ENCODE data around the gene DDX25. TPM values are rescaled to one million over a fixed set of nuclear protein-coding genes. Genes with fewer than 3 reads are reported as not detected.

The DDX25 gene
- total and polyA plus RNA-seq, 9 of the 15 experiments (the other 6 are each of a cell fraction or from before 2014, with no cell fraction given) = not detected

DNA sequence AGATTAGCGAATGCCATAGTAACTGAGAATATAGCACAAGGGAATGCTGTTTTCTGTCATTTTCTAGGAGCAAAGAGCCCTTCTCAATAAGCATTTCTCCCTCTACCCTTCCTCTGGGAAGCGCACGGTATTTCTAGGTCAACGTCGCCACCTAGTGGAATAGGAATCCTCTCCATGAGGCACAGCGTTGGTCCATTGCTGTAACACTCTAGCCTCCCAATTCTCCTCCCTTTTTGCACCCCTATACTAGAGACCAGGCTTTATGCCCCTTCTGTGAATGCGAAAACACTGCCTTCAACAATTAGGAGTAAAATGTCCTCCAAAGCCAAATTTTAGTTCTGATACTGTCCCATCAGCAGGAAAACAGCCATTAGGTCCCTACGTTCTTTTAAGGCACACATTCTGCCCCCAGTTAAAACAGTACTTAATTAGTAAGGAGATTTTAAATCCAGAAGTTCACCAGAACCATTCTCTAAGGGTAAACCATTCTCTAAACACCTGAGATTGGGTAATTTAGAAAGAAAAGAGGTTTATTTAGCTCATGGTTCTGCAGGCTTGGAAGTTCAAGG lies 29.7 kb upstream of the DDX25 start:
- Histone ChIP-seq H3K4me2 (ENCODE audit: insufficient read depth, low read length) (peak overlapping the region; percentile 59), H3K79me2 (ENCODE audit: control insufficient read depth, insufficient read depth, low read length) (no peaks in the 10 kb centered on the region), H3K9me3 (replicated peaks; ENCODE audit: control insufficient read depth, insufficient read depth, low read depth, low read length) (no peaks in the 10 kb centered on the region; the same call in 1 of the 2 replicates), H3K27ac (ENCODE audit: extremely low read depth, low read depth, low read length) (no peak overlapping the region; the same call in 2 of the 3 replicates), H3K27me3 (ENCODE audit: control insufficient read depth in 2 of 2, insufficient read depth in 2 of 2, low read length in 2 of 2) (peaks cover 0 to 7% of the 10 kb centered on the region in 2 experiments; a peak in 2 of 5 replicates), H3K4me3 (no peak overlapping the region), H2AFZ (ENCODE audit: low read depth, low read length) (peak overlapping the region; percentile 80), H3K9me1 (ENCODE audit: control insufficient read depth, insufficient read depth, low read length) (no peaks in the 10 kb centered on the region), H3K36me3 (ENCODE audit: control insufficient read depth, insufficient read depth, low read length) (no peaks in the 10 kb centered on the region), H4K20me1 (replicated peaks; ENCODE audit: control insufficient read depth, insufficient read depth, low read length) (no peaks in the 10 kb centered on the region), H3K4me1 (replicated peaks in 1 of 2; ENCODE audit: control insufficient read depth in 2 of 2, insufficient read depth in 2 of 2, low read length in 2 of 2) (peaks cover 0 to 3% of the 10 kb centered on the region in 2 experiments; a peak in 2 of 5 replicates), H3K9ac (ENCODE audit: insufficient read depth in 1 of 2, low read depth in 2 of 2, low read length in 2 of 2) (no peak overlapping the region)
- CTCF ChIA-PET (ENCODE audit: low intra/inter-chr PET ratio) = interaction anchor here (0.6 to 0.7 kb wide), 2 partner anchors 211 to 784 kb away, joined by 3 to 4 read pairs; no protein-coding TSS in a partner anchor
- WGBS (ENCODE audit: insufficient coverage, low coverage, missing lambda C conversion rate) = 10% methylated on average over 8 of the region's 8 CpGs
- intact Hi-C loops (cut with micrococcal nuclease) (loop anchor here (1.0 to 5.0 kb wide), 6 partner anchors 102 to 912 kb away; partner anchors contain the start of gene CHEK1), in situ Hi-C loops (cut with MboI) (loop anchor here (10.0 to 25.0 kb wide), 3 partner anchors 320 to 912 kb away; partner anchors contain the start of gene CCDC15)
- no TSS peak for BruUV-seq (replicated peaks)
- DNase-seq (ENCODE audit: extremely low read depth in 1 of 4, low spot score in 3 of 4) = peak; percentile 37 to 86 (median 58)
- POLR2A ChIA-PET = interaction anchor here (0.6 kb wide), 1 partner anchor 18 kb away, joined by 3 read pairs; no protein-coding TSS in a partner anchor
- peak; percentile 98 for ATAC-seq
- peak; percentile 95 for FAIRE-seq
- 0 out of 4 replicates have a peak, but pooled peaks of 1 of the 2 experiments have one; percentile 18 for TF ChIP-seq MAZ (CRISPR knock-in tag; conservative IDR thresholded peaks at IDR 0.05 in 1 of 2, IDR thresholded peaks at IDR 0.05 in 1 of 2)
- TF ChIP-seq, protein P1, sequence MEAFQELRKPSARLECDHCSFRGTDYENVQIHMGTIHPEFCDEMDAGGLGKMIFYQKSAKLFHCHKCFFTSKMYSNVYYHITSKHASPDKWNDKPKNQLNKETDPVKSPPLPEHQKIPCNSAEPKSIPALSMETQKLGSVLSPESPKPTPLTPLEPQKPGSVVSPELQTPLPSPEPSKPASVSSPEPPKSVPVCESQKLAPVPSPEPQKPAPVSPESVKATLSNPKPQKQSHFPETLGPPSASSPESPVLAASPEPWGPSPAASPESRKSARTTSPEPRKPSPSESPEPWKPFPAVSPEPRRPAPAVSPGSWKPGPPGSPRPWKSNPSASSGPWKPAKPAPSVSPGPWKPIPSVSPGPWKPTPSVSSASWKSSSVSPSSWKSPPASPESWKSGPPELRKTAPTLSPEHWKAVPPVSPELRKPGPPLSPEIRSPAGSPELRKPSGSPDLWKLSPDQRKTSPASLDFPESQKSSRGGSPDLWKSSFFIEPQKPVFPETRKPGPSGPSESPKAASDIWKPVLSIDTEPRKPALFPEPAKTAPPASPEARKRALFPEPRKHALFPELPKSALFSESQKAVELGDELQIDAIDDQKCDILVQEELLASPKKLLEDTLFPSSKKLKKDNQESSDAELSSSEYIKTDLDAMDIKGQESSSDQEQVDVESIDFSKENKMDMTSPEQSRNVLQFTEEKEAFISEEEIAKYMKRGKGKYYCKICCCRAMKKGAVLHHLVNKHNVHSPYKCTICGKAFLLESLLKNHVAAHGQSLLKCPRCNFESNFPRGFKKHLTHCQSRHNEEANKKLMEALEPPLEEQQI (IDR thresholded peaks at IDR 0.05) = 0 out of 2 replicates have a peak, but pooled peaks have one; percentile 31
- 0 out of 2 replicates have a peak, but pooled peaks have one; percentile 26 for TF ChIP-seq ARID2 (IDR thresholded peaks at IDR 0.05)
- 0 out of 2 replicates have a peak, but pooled peaks have one; percentile 22 for TF ChIP-seq JUND (IDR thresholded peaks at IDR 0.05; ENCODE audit: borderline replicate concordance, low read depth, low read length)
- no peak for TF ChIP-seq JUND (tag; IDR thresholded peaks at IDR 0.05; ENCODE audit: borderline replicate concordance, low read depth, low read length)
- no peak for TF ChIP-seq SP2 (IDR thresholded peaks at IDR 0.05; ENCODE audit: extremely low read depth, low read depth, low read length, poor library complexity, severe bottlenecking)
- peak; percentile 41; the same call in 1 of the 2 replicates for TF ChIP-seq STAG1 (CRISPR knock-in tag; IDR thresholded peaks at IDR 0.05; ENCODE audit: borderline replicate concordance)
- no peak for TF ChIP-seq CHD2 (IDR thresholded peaks at IDR 0.05; ENCODE audit: low read depth, low read length)
- TF ChIP-seq, protein P2, sequence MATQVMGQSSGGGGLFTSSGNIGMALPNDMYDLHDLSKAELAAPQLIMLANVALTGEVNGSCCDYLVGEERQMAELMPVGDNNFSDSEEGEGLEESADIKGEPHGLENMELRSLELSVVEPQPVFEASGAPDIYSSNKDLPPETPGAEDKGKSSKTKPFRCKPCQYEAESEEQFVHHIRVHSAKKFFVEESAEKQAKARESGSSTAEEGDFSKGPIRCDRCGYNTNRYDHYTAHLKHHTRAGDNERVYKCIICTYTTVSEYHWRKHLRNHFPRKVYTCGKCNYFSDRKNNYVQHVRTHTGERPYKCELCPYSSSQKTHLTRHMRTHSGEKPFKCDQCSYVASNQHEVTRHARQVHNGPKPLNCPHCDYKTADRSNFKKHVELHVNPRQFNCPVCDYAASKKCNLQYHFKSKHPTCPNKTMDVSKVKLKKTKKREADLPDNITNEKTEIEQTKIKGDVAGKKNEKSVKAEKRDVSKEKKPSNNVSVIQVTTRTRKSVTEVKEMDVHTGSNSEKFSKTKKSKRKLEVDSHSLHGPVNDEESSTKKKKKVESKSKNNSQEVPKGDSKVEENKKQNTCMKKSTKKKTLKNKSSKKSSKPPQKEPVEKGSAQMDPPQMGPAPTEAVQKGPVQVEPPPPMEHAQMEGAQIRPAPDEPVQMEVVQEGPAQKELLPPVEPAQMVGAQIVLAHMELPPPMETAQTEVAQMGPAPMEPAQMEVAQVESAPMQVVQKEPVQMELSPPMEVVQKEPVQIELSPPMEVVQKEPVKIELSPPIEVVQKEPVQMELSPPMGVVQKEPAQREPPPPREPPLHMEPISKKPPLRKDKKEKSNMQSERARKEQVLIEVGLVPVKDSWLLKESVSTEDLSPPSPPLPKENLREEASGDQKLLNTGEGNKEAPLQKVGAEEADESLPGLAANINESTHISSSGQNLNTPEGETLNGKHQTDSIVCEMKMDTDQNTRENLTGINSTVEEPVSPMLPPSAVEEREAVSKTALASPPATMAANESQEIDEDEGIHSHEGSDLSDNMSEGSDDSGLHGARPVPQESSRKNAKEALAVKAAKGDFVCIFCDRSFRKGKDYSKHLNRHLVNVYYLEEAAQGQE (IDR thresholded peaks at IDR 0.05; ENCODE audit: borderline replicate concordance) = peak; percentile 72; the same call in 1 of the 2 replicates
- TF ChIP-seq, protein P2 (CRISPR knock-in tag; IDR thresholded peaks at IDR 0.05; ENCODE audit: low read depth) = no peak

Measured in K562 (cell line).